ENCODE results near the gene ARHGEF37.
"Not testable (repeated sequence)": the region's sequence is repeated elsewhere in the genome, so short reads cannot be mapped to it uniquely, and the experiment has no call there.

The ARHGEF37 gene

DNA sequence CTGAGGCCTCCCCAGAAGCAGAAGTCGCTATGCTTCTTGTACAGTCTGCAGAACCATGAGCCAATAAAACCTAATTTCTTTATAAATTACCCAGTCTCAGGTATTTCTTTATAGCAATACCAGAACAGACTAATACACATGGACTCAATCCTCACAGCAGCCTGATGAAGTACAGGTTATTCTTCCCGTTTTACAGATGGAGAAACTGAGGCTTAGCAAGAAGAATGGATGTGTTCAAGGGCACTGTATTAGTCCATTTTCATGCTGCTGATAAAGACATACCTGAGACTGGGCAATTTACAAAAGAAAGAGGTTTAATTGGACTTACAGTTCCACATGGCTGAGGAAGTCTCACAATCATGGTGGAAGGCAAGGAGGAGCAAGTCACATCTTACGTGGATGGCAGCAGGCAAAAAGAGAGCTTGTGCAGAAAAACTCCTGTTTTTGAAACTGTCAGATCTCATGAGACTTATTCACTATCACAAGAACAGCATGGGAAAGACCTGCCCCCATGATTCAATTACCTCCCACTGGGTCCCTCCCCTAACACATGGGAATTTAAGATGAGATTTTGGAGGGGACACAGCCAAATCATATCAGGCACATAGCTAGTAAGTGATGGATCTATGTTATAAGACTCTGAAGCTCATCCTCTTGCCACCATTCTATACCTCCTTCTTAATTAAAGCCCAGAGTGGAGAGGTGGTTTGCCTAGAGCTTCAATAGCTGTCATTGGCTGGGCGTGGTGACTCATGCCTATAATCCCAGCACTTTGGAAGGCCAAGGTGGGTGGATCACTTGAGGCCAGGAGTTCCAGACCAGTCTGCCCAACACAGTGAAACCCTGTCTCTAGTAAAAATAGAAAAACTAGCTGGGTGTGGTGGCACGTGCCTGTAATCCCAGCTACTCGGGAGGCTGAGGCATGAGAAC, 67.4 kb downstream of the ARHGEF37 start:
- not testable (repeated sequence) for DNase-seq (ENCODE audit: low spot score)

GRCh38 chr5:149649730-149650129, 68.4 kb downstream of the ARHGEF37 start:
- not testable (repeated sequence) for DNase-seq (ENCODE audit: low spot score)

- no peak for DNase-seq (ENCODE audit: low spot score)
Observed at GRCh38 chr5:149651686-149652085, 70.4 kb downstream of the ARHGEF37 start.

GRCh38 chr5:149652697-149653096, 71.4 kb downstream of the ARHGEF37 start:
- no peak for DNase-seq (ENCODE audit: low spot score)

DNA sequence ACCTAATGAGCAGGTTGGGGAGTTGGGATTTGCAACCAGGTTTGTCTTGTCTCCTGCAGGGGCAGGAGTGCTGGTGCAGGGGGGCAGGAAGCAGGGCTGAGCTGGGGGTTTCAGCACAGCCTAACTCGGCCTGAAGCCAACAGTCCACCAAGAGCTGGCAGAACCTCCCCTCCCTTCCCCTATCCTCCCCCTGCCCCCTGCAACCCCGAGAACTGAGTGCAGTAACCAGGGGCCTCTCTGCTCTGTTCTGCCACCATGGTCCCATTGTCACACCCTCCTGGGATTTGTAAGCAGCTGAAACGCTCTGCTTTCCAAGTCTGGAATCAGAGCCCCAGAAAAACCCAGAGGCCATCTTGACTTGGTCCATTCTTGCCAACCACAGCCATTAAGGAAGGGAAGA, 72.9 kb downstream of the ARHGEF37 start:
- no peak for DNase-seq (ENCODE audit: low spot score)

GRCh38 chr5:149654883-149655505, 73.7 kb downstream of the ARHGEF37 start:
- DNase-seq (ENCODE audit: low spot score): no peak

GRCh38 chr5:149656576-149657182, 75.4 kb downstream of the ARHGEF37 start:
- no peak for DNase-seq (ENCODE audit: low spot score)

DNA sequence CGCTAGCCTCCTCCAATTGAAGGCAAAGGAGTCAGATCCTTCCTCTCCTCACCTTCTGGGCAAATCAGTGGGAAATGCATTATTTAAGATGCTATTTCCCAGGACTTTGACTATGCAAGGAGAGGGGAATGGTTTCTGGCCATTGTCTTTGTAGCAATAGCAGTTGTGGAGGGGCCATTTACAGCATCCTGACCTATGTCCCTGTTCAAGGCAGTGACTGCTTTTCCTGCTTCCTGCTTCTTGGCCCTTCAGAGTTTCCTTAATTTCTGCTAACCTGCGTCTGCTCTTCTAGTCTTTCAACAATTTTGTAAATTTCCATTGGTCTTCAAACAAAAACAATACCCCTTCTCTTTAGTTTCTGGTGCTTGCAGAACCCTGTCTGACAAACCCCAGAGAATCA, 76.0 kb downstream of the ARHGEF37 start:
- DNase-seq (ENCODE audit: low spot score): no peak

DNA sequence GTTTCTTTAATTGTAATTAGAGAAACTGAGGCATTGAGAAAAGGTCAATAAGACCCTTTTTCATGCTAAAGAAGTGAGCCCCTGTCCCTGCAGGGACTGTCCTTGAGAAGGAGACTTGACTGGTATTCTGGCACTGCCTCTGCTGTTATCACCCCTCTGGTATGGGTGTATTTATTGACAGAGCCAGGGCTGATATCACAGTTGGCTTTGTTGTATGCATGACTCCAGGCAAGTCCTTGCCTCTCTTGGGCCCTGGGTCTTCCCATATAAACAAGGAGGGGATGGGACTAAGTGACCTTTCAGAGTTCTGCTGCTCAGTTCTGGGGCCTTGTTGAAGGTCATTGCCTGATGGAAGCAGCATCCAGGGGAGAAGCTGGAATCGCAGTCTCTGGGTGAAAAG, 77.0 kb downstream of the ARHGEF37 start:
- DNase-seq (ENCODE audit: low spot score): no peak

- no peak for DNase-seq (ENCODE audit: low spot score)
Observed at GRCh38 chr5:149664083-149664482, 82.8 kb downstream of the ARHGEF37 start.

GRCh38 chr5:149664666-149665415, 83.5 kb downstream of the ARHGEF37 start:
- no peak for DNase-seq (ENCODE audit: low spot score)

DNA sequence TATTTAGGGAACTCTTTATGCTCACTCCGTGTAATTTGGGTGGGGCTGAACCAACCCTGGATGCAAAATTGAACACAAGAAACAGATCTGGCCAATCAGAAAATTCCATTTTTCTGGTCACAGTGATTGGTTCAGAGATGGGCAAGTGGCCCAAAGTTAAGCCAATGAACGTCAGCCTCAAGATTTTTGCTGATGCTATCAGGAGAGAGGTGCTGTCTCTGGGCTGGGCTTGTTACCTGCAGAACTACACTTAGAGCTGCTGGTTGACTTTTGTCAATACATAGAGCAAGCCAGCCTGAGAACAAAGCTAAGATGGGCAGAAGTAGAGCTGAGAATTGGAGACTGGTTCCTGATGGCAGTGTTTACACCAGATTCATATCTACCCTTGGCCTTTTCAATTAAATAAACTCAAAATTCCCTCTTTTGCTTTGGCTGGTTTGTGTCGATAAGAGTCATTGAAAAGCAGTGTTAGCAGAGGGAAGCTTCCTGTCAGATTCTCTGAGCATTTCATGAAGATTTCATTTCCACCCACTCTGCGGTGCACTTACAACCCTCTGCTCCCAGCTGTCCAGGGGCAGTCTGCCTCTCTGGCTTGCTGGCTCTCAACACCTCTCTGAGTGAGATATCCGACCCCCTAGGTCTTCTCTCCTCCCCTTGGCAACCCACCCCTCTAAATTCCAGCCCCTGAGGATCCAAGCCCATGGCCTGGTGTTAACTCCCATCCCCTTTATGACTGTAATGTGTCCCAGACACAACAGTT, 84.3 kb downstream of the ARHGEF37 start:
- no peak for DNase-seq (ENCODE audit: low spot score)

DNA sequence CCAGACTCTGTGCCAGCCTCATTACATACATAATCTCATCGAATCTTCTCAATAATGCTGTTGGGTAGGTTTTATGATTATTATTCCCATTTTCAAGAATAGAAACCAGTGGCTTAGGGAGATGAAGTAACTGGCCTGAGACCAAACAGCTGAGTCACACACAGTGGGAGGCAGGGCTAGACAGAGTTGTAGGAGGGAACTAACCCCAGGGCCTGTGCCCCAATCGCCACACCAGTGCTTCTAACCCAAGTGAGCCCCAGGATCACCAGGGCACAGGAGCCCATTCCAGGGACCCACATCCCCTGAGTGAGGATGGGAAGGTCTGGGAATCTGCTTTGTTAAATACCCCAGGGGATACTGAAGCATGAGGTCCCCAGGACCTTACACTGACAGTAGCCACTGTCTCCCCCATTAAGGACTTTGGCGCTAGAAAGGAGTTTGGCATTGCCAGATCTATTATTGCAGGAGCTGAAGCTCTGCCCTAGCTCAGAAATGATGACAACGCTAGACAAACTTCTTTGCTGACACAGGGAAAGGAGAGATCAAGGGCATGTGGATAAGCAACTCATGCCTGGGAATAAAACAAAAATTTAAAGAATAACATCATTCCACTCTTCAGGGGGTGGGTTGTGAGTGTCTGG, 85.0 kb downstream of the ARHGEF37 start:
- DNase-seq (ENCODE audit: low spot score): peak; percentile 28

DNA sequence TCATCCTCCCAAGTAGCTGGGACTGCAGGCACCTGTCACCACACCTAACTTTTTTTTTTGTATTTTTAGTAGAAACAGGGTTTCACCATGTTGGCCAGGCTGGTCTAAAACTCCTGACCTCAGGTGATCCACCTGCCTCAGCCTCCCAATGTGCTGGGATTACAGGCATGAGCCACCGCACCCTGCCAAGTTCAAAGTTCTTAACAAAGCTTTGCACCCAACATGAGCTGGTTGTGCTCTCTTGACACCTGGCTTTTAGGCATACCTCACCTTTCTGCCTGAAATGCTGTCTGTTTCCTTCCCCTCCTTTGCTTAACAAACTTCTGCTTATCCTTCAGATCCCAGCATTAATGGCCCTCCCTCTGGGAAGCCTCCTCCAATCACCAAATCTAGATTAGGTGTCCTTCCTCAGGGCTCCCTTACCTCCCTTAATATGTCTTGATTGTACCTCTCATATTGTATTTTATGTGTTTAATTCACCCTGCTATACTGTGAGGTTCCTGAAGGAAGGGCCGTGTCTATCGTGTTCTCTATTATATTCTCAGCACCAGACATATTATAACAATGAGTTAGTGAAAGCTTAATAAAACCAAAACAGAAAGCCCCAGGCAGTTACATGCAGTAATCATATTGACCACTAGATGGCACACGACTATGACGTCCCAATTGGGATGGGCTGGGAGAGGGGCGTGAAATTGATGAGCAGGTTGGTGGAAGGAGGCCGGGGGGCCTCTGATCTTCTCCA, 86.0 kb downstream of the ARHGEF37 start:
- DNase-seq (ENCODE audit: low spot score): peak; percentile 37

DNA sequence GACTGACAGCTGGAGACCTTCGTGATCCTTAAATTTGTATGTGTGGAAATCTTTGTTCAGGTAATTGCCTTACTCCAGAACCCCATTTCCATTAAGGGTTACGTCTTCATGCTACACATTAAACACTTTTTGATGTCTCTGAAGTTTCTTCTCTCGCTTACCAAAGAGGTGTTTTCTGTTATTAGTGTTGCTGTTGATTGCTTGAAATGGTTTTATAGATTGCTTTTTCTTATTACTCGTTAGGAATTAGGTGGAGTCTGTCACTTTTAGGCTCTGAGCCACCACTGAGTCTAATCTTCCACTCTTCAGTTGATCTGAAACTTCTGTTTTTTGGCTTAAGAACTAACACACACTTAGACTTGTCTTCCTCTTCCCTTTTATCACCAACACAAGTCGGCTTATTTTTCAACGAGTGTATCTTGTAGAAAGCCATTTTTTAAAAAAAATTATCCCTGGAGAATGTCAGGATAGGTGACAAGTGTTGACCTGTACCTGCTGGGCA, 86.6 kb downstream of the ARHGEF37 start:
- DNase-seq (ENCODE audit: low spot score): no peak

- not testable (repeated sequence) for DNase-seq (ENCODE audit: low spot score)
Observed at GRCh38 chr5:149669273-149669672, 88.0 kb downstream of the ARHGEF37 start.

- DNase-seq (ENCODE audit: low spot score): no peak
Observed at GRCh38 chr5:149671544-149671943, 90.2 kb downstream of the ARHGEF37 start.

DNA sequence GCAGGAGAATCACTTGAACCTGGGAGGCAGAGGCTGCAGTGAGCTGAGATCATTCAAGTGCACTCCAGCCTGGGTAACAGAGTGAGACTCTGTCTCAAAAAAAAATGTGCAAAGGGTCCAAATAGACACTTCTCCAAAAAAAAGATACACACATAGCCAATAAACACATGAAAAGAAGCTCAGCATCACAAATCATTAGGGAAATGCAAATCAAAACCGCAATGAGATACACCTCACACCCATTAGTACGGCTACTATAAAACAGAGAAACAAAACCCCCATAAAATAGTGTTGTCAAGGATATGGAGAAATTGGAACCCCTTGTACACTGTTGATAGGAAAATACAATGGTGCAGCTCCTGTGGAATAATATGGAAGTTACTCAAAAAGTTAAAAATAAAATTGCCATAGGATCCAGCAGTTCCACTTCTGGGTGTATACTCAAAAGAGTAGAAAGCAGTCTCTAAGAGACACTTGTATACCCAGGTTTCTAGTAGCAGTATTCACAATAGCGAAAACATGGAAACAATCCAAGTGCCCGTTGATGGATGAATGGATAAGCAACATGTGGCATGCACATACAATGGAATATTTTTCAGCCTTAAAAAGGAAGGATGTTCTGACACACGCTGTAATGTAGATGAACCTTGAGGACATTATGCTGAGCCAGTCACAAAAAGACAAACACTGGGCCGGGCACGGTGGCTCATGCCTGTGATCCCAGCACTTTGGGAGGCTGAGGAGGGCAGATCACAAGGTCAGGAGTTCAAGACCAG, 91.6 kb downstream of the ARHGEF37 start:
- DNase-seq (ENCODE audit: low spot score): no peak

DNA sequence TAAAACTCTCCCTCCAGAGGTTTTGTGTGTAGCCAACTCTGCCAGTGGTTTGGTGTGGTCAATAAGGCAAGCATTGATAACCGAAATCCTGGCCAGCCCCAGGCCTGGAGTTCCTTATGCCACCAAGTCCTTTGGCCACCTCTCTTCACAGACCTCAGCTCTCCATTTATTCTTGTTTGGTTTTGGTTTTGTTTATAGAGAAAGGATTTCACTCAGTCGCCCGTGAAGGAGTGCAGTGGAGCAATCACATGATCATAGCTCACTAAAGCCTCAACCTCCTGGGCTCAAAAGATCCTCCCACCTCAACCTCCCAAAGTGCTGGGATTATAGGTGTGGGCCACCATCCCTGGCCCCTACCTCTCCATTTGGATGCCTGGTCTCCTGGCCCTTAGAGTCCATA, 93.4 kb downstream of the ARHGEF37 start:
- DNase-seq (ENCODE audit: low spot score): no peak
